WTC11 (cell line): ENCODE measurements around the gene MAP7D2.

Experiments
- CBFB ChIP-seq: sonication (generic); formaldehyde crosslinking; IDR thresholded peaks from 2 replicates; pipeline ENCODE4 v1.8.1; 2022; ENCODE audit warnings: mild to moderate bottlenecking, low read depth, missing genetic modification reagents
- NR3C1 ChIP-seq: sonication (generic); formaldehyde crosslinking; conservative IDR thresholded peaks from 2 replicates; pipeline ENCODE4 v1.8.1; 2023; ENCODE audit warnings: low read depth, mild to moderate bottlenecking, missing genetic modification reagents
- ZNF423 ChIP-seq: fragments of 250-450 bp; sonication (Bioruptor Pico); IDR thresholded peaks from 2 replicates; pipeline ENCODE4 v2.1.2; 2022; ENCODE audit warnings: mild to moderate bottlenecking, moderate library complexity
- TF ChIP-seq, protein P1 (sequence below): sonication (generic); formaldehyde crosslinking; IDR thresholded peaks from 2 replicates; pipeline ENCODE4 v1.8.0; 2022; ENCODE audit warnings: mild to moderate bottlenecking, missing genetic modification reagents
- TF ChIP-seq, protein P2 (sequence below): sonication (generic); formaldehyde crosslinking; conservative IDR thresholded peaks from 2 replicates; pipeline ENCODE4 v1.8.1; 2022; ENCODE audit warnings: mild to moderate bottlenecking, missing genetic modification reagents
- TF ChIP-seq, protein P3 (sequence below): fragments of 200-600 bp; IDR thresholded peaks from 2 replicates; pipeline ENCODE4 v1.8.0; 2022; ENCODE audit warnings: antibody characterized with exemption

DNA sequence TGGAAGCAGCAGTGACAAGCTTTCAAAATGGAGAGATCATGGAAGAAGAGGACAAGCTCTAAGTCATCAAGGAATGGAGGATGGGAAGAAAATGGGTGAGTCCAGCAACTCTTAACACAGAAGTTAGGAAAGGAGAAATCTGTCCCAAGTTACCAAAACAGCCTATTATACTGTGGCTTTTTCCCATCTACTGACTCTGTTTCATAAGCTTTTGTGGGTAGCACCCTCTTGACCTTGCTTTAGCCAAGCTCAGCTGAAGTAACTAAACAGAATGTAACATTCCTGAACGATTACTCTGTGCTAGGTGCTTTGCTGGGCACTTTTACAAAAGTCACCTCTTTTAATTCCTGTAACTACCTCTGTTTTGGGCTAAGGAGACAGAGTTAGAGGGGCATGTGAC lies 54.9 kb downstream of the MAP7D2 start:
- TF ChIP-seq, protein P1, sequence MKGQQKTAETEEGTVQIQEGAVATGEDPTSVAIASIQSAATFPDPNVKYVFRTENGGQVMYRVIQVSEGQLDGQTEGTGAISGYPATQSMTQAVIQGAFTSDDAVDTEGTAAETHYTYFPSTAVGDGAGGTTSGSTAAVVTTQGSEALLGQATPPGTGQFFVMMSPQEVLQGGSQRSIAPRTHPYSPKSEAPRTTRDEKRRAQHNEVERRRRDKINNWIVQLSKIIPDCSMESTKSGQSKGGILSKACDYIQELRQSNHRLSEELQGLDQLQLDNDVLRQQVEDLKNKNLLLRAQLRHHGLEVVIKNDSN: no peak
- TF ChIP-seq, protein P2, sequence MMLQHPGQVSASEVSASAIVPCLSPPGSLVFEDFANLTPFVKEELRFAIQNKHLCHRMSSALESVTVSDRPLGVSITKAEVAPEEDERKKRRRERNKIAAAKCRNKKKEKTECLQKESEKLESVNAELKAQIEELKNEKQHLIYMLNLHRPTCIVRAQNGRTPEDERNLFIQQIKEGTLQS (CRISPR knock-in tag): no peak
- TF ChIP-seq CBFB (CRISPR knock-in tag): no peak
- TF ChIP-seq, protein P3, sequence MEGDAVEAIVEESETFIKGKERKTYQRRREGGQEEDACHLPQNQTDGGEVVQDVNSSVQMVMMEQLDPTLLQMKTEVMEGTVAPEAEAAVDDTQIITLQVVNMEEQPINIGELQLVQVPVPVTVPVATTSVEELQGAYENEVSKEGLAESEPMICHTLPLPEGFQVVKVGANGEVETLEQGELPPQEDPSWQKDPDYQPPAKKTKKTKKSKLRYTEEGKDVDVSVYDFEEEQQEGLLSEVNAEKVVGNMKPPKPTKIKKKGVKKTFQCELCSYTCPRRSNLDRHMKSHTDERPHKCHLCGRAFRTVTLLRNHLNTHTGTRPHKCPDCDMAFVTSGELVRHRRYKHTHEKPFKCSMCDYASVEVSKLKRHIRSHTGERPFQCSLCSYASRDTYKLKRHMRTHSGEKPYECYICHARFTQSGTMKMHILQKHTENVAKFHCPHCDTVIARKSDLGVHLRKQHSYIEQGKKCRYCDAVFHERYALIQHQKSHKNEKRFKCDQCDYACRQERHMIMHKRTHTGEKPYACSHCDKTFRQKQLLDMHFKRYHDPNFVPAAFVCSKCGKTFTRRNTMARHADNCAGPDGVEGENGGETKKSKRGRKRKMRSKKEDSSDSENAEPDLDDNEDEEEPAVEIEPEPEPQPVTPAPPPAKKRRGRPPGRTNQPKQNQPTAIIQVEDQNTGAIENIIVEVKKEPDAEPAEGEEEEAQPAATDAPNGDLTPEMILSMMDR: no peak
- no peak for TF ChIP-seq NR3C1 (CRISPR knock-in tag)
- no peak for TF ChIP-seq ZNF423
